ENCODE data around the gene TRIB2. TPM values are rescaled to one million over a fixed set of nuclear protein-coding genes. Genes with fewer than 3 reads are reported as not detected.
"Not testable (repeated sequence)": the region's sequence is repeated elsewhere in the genome, so short reads cannot be mapped to it uniquely, and the experiment has no call there.

TRIB2 gene
- total RNA-seq, 4 donors from 2014 or later = 12.6 to 18.5 (median 15.9) TPM

DNA sequence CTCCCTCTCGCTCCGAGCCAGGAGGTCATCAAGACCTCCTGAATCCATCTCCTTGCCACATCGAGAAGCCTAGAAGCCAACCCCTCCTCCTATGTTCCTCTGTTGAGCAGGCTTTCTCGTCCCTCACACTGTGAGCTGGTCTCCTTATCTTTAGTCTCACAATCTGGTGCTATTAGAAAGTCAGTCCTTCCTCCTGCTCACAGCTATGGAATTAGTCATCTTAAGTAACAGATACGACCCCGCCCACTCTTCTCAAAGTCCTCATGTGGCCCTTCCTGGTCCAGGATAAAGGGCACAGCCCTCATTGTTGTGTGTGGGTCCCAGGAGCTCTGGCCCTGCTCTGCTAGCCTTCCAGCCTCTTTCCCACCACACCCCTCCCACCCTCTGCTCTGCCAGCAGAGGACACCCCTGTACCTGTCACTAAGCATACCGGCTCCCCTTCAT, 41.4 kb upstream of the TRIB2 start:
- Histone ChIP-seq H3K4me3 (no peak overlapping the region), H3K4me1 (no peaks in the 10 kb centered on the region), H3K27me3 (no peaks in the 10 kb centered on the region), H3K27ac (no peak overlapping the region), H3K9me3 (no peaks in the 10 kb centered on the region), H3K36me3 (no peaks in the 10 kb centered on the region)
- in situ Hi-C loops (cut with MboI; ENCODE audit: low sequenced_read_pairs in 4 of 4) (no loop called here), intact Hi-C loops (cut with DNase I; ENCODE audit: low total_unique reads) (no loop called here)
- ATAC-seq = no peak
- no peak for TF ChIP-seq POLR2A (IDR thresholded peaks at IDR 0.05)
- TF ChIP-seq, protein P1, sequence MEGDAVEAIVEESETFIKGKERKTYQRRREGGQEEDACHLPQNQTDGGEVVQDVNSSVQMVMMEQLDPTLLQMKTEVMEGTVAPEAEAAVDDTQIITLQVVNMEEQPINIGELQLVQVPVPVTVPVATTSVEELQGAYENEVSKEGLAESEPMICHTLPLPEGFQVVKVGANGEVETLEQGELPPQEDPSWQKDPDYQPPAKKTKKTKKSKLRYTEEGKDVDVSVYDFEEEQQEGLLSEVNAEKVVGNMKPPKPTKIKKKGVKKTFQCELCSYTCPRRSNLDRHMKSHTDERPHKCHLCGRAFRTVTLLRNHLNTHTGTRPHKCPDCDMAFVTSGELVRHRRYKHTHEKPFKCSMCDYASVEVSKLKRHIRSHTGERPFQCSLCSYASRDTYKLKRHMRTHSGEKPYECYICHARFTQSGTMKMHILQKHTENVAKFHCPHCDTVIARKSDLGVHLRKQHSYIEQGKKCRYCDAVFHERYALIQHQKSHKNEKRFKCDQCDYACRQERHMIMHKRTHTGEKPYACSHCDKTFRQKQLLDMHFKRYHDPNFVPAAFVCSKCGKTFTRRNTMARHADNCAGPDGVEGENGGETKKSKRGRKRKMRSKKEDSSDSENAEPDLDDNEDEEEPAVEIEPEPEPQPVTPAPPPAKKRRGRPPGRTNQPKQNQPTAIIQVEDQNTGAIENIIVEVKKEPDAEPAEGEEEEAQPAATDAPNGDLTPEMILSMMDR (IDR thresholded peaks at IDR 0.05 in 4 of 5, conservative IDR thresholded peaks at IDR 0.05 in 1 of 5) = no peak
- no peak for DNase-seq

DNA sequence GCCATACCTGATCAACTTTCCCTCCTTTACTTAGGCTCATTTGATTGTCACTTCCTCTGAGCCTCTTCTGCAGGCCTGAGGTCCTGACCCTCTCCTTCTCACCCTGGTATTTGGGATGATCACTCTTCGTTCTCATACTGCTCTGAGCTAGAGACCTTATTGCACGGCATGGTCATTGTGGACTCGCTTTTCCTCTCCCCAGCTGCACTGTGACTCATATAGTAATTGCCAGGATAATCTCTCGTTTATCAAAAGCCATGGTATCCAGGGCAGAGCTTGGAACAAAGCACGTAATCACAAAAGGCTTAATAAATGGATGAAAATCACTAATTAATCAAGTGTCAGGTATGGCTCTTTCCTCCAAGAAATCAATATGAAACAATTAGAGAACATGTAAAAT, 40.9 kb upstream of the TRIB2 start:
- ATAC-seq (no peak), DNase-seq (no peak)
- TF ChIP-seq, protein P1 (IDR thresholded peaks at IDR 0.05 in 4 of 5, conservative IDR thresholded peaks at IDR 0.05 in 1 of 5) = no peak
- no peak for TF ChIP-seq POLR2A (IDR thresholded peaks at IDR 0.05)
- Histone ChIP-seq H3K9me3 (no peaks in the 10 kb centered on the region), H3K4me1 (no peaks in the 10 kb centered on the region), H3K36me3 (no peaks in the 10 kb centered on the region), H3K27ac (no peak overlapping the region), H3K4me3 (no peak overlapping the region), H3K27me3 (no peaks in the 10 kb centered on the region)
- in situ Hi-C loops (cut with MboI; ENCODE audit: low sequenced_read_pairs in 4 of 4) (no loop called here), intact Hi-C loops (cut with DNase I; ENCODE audit: low total_unique reads) (no loop called here)

DNA sequence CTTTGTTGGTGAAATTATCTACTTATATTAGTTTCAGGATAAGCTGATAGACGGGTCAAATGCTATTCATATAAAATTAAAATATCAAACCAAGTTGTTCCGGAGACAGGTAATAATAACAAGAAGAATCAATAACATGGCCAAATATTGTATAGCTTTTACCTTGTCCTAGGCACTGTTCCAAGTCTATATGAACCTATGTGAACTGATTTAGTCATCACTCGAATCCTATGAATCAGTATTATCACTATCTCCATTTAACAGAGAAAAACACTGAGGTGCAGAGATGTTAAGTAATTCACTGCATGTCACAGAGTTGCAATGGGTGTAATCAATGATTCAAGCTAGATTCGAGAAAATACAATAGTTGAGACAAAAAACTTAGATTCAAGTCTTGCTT, 40.0 kb upstream of the TRIB2 start:
- Histone ChIP-seq H3K4me1 (no peaks in the 10 kb centered on the region), H3K27me3 (no peaks in the 10 kb centered on the region), H3K36me3 (no peaks in the 10 kb centered on the region), H3K9me3 (no peaks in the 10 kb centered on the region), H3K4me3 (no peak overlapping the region), H3K27ac (no peak overlapping the region)
- intact Hi-C loops (cut with DNase I; ENCODE audit: low total_unique reads) = no loop called here
- no peak for TF ChIP-seq POLR2A (IDR thresholded peaks at IDR 0.05)
- TF ChIP-seq, protein P1 (IDR thresholded peaks at IDR 0.05 in 4 of 5, conservative IDR thresholded peaks at IDR 0.05 in 1 of 5) = no peak
- no peak for DNase-seq
- in situ Hi-C loops (cut with MboI; ENCODE audit: low sequenced_read_pairs in 4 of 4) = no loop called here
- no peak for ATAC-seq

DNA sequence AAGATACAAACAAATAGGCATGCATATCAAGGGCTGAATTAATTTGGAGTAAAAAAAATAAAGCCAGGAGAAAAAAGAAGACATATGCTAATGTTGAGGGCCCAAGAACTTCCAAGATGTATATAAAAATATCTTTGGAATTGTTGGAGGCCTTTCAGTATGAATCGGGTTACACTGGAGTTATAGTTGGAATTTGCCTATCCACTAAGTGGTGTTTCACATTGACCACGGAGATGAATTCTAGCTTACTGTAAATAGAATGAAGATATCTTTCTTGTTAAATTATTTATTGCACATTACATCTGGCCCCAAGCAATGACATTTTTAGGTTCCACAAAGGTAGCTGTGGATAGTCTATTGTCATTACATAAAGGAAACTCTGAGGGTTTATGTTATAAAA, 38.5 kb upstream of the TRIB2 start:
- no peak for TF ChIP-seq POLR2A (IDR thresholded peaks at IDR 0.05)
- TF ChIP-seq, protein P1 (IDR thresholded peaks at IDR 0.05 in 4 of 5, conservative IDR thresholded peaks at IDR 0.05 in 1 of 5) = no peak
- no peak for ATAC-seq

DNA sequence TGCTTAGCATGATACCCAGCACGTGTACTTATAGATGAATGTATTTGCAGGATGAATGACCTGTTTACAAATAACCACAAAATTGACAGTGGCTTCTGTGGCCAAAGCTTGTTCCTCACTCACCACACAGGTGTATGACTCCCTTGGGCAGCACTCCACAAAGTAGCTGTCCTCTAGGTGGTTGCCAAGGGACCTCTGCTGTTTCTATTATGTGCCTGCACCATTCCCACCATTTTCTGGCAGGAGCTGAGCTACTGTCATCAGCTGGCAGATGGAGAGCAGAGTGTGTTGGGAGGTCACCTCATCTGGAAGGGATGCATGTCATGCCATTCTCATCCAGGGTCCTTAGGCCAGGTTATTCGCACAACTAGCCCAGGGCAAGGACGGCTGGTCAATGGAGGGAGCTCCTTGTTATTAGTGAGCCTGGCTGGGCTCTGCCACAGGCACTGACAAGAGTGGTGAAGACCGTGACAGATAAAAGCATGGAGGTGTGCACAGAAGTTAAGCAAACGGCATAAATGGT, 37.1 kb upstream of the TRIB2 start:
- no peaks in the 10 kb centered on the region for H3K27me3 ChIP-seq
- no peak overlapping the region for H3K4me3 ChIP-seq
- peaks cover 3 to 6% of the 10 kb centered on the region in 2 donors for H3K4me1 ChIP-seq
- TF ChIP-seq, protein P1 (IDR thresholded peaks at IDR 0.05 in 4 of 5, conservative IDR thresholded peaks at IDR 0.05 in 1 of 5) = no peak
- no peak for TF ChIP-seq POLR2A (IDR thresholded peaks at IDR 0.05)
- DNase-seq (no peak), ATAC-seq (no peak)
- in situ Hi-C loops (cut with MboI; ENCODE audit: low sequenced_read_pairs in 4 of 4) (no loop called here), intact Hi-C loops (cut with DNase I; ENCODE audit: low total_unique reads) (no loop called here)
- no peaks in the 10 kb centered on the region for H3K36me3 ChIP-seq
- no peak overlapping the region for H3K27ac ChIP-seq
- H3K9me3 ChIP-seq = no peaks in the 10 kb centered on the region

More for the DNA sequence above, 38.5 kb upstream of the TRIB2 start:
- H3K4me1 ChIP-seq = no peaks in the 10 kb centered on the region
- no peaks in the 10 kb centered on the region for H3K36me3 ChIP-seq
- in situ Hi-C loops (cut with MboI; ENCODE audit: low sequenced_read_pairs in 4 of 4) (no loop called here), intact Hi-C loops (cut with DNase I; ENCODE audit: low total_unique reads) (no loop called here)
- no peak overlapping the region for H3K27ac ChIP-seq
- no peaks in the 10 kb centered on the region for H3K27me3 ChIP-seq
- H3K4me3 ChIP-seq = no peak overlapping the region
- no peaks in the 10 kb centered on the region for H3K9me3 ChIP-seq
- DNase-seq = no peak

DNA sequence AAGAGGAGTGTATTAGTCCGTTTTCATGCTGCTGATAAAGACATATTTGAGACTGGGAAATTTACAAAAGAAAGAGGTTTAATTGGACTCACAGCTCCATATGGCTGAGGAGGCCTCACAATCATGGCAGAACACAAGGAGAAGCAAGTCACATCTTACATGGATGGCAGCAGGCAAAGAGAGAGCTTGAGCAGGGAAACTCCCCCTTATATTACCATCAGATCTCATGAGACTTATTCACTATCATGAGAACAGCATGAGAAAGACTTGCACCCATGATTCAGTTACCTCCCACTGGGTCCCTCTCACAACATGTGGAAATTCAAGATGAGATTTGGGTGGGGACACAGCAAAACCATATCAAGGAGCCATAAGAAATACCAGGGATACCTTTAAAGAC, 36.6 kb upstream of the TRIB2 start:
- H3K4me3 ChIP-seq; H3K36me3 ChIP-seq; ATAC-seq; DNase-seq; H3K27ac ChIP-seq; intact Hi-C loops (cut with DNase I; ENCODE audit: low total_unique reads); in situ Hi-C loops (cut with MboI; ENCODE audit: low sequenced_read_pairs in 4 of 4); H3K27me3 ChIP-seq; H3K9me3 ChIP-seq: not testable (repeated sequence)
- H3K4me1 ChIP-seq = peaks cover 3 to 11% of the 10 kb centered on the region in 2 donors
